PC-9 (cell line): ENCODE data around the gene HSD11B1L.

Experiments used
- CTCF ChIP-seq: fragments of 200-600 bp; sonication (generic); conservative IDR thresholded peaks from 2 replicates; pipeline ENCODE4 v1.6.1; 2017; ENCODE audit warnings: mixed run types, antibody characterized with exemption, mild to moderate bottlenecking, moderate library complexity
- EZH2 ChIP-seq: fragments of 200-600 bp; sonication (generic); IDR thresholded peaks from 2 replicates; pipeline ENCODE4 v1.8.0; 2017; ENCODE audit warnings: antibody characterized with exemption, low read depth

DNA sequence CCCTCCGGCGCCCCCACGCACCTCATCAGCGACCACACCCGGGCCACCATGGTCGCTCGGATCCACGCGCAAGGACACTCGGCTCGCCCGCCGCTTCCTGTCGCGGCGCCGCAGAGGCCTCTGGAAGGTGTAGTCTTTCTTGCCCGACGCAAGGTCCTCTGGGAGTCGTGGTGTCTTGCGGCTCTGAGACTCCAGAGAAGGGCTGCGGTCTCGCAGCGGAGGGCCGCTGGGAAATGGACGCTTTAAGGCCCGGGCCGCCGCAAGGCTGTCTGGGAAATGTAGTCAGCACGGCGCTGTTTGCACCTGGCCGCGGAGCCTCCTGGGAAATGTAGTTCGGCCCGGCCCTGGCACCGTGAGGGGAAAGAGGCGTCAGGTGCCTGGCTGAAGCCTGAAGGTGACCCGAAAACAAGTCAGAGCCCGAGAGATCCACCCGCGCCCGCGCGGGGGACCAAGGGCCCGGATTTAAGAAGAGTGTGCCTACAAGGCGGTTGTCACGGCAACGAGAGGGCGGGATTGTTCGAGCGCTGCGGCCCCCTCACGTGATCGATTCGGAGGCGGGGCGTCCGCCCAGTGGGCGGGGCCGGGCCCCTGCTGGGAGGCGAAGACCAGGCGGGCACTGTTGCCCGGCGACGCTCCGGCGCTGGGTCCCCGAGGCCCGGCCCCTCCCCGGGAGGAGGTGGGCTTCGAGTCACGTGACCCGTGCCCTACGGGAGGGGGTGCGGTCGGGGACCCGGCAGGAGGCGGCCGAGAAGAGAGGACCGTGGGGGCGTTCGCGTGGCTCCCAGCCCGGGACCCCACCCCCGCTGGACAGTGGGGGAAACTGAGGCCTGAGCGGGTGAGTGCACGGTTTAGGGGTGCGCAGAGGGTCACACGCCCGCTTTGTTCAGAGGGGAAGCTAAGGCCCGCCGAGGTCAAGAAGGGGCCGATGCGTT, at the start of gene HSD11B1L, which contains the start of gene MICOS13:
- TF ChIP-seq CTCF (no peak), EZH2 (no peak)
